HG03280 (cell line): Measurements from ENCODE around the gene FAM187B.
"Not testable (repeated sequence)": the region's sequence is repeated elsewhere in the genome, so short reads cannot be mapped to it uniquely, and the experiment has no call there.

Source experiments
- ATAC-seq: cut with Tn5 transposase; IDR thresholded peaks from one replicate; pipeline ENCODE4 v1.9.1; 2021; ENCODE audit warnings: mild to moderate bottlenecking, moderate library complexity; ENCODE audit not compliant: unreplicated experiment

Gene FAM187B

GRCh38 chr19:35236638-35237400 lies 8.3 kb upstream of the FAM187B start:
- no peak for ATAC-seq

GRCh38 chr19:35232912-35233311 lies 4.4 kb upstream of the FAM187B start:
- ATAC-seq, result no peak

DNA sequence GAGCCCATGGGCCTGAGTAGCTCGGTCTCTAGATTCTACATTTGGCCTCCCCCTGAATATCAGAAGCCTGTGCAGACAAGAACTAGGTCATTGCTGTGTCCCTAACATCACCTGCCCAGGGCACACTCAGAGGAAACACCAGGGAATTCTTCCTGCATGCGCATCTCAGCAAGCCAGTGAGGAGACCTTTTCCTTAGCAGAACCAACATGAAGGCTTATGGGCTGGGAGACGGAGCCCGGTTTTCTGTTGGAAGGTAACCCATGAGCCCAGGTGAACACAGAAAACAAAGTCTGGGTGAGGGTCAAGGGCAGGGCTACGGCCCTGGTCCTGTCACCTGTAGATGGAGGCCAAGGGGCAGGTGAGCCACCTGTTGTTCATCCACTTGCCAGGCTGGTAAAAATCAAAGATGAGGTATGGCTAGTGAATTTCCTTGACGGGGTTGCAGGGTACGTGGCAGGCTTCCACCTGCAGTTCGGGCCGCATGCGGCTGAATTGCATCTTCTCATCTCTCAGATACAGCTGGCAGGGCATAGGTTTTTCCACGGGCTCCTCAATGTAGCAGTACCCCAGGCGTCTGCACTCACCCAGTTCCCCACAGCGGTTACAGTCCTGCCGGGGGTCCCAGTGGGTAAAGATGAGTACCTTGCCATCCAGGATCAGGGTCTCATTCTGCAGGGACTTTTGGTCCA lies 3.6 kb upstream of the FAM187B start:
- no peak for ATAC-seq

- ATAC-seq, result no peak
These were observed 1.1 kb upstream of the FAM187B start for GRCh38 chr19:35229601-35230000.

- ATAC-seq, result no peak
These were observed 1.8 kb downstream of the FAM187B start for GRCh38 chr19:35226748-35227147.

GRCh38 chr19:35225951-35226350 lies 2.6 kb downstream of the FAM187B start:
- no peak for ATAC-seq

DNA sequence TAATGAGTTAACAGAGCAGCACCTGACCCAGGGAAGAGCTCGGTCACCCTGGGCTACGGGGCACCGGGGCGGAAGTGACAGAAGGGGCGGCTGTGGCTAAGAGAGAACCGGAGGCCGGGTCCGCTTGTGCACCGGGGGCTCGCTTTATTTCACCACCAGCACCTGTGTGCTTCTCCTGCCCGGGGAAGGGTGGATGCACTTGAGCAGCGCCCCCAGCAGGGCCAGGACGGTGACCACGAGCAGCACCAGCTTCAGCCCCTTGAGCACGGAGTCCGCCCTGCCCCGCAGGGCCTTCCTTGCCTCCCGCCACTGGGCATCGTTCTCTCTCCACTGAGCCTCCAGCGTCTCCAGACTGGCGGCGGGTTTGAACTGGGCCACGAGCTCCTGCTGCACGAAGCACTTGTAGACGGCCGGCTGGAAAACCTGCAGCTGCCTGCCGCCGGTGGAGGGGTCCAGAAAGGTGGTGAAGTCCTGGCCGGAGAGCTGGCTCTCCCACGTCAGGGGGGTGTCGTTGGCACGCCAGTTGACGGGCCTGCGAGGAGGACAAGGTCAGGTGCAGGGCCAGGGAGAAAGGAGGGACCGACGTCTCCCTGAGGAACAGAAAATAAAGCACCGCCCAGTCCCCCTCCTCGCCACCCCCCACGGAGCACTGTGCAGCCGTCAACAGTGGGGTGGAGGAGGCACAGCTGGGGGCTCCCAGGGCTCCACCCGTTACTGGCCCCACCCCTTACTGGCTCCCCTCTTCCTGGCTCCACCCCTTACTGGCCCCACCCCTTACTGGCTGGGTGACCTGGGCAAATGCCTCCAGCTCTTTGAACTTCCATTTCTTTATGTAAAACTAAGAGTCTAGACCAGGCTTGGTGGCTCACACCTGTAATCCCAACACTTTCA lies 3.6 kb downstream of the FAM187B start:
- ATAC-seq, result no peak

- ATAC-seq, result no peak
These were observed 4.6 kb downstream of the FAM187B start for GRCh38 chr19:35223862-35224505.

DNA sequence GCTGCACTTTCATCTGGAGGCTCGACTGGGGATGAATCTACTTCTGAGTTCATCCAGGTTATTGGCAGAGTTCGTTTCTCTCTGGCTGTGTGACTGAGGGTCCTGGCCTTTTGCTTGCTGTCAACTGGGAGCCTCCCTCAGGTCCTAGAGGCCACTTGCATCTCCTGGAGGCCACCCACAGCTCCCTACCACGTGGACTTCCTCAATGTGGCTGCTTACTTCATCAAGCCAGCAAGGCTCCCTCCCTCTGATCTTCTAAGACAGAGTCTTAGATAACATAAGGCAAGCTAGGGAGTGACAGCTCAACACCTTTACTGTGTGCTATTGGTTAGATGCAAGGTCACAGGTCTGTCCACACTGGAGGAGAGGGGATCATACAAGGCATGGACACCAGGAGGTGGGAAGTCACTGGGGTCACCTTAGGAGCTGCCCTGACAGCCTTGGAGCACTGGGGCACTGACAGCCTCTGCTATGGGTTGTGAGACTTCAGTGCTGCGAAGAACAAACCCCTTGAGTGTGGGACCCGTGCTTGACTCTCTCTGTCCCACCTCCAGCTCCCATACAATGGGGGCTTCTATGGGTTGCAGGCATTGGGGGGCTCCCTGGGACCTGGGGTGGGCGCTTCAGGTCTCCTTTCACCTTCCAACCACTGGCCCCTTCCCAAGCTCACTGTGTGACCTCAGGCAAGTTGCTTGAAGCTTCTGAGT lies 5.3 kb downstream of the FAM187B start:
- ATAC-seq, result no peak

DNA sequence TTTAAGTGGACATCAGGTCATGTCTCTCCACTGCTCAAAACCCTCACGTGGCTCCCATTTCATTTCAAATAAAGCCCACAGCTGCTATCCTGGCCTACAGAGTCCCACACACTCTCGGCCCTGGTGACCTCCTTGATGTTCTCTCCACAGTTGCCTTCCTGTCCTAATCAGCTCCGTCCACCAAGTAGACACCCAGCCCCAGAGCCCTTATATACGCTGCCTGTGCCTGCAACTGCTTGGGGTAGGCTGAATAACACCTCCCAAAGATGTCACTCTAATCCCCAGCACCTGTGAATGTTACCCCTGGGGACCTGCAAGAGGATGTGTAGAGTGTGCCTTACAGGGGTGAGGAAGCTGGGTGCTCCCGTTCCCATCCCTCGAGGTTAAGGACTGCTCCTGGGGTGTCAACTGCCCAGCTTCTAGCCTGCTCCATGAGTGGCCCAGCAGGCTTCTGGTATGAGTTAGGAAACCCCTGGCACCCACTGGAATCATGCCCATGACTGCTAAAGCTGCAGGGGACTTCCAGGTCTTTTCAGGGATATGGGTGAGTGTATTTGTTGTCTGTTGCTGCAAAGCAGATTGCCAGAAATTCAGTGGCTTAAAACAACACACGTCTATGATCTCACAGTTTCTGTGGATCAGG lies 6.0 kb downstream of the FAM187B start:
- ATAC-seq, result no peak

DNA sequence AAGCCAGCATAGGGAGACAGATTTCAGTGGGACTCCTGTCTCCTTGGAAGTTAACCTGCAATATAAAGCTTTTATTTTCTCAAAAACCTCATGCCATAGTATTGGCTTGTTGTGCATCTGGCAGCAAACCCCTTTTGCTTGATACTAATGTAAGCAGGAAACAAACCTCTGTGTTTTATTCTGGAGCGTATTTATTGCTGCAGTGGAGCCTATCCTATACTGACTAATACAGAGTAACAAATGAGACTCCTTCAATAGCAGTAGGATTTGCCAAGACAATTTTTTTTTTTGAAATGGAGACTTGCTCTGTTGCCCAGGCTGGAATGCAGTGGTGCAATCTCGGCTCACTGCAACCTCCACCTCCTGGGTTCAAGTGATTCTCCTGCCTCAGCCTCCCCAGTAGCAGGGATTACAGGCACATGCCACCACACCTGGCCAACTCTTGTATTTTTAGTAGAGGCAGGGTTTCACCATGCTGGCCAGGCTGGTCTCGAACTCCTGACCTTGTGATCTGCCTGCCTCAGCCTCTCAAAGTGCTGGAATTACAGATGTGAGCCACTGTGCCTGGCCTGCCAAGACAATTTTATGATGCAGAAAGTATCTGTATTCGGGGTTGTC lies 7.5 kb downstream of the FAM187B start:
- ATAC-seq, result not testable (repeated sequence)

- no peak for ATAC-seq
These were observed 8.1 kb downstream of the FAM187B start for GRCh38 chr19:35220315-35220921.

- no peak for ATAC-seq
These were observed 9.5 kb downstream of the FAM187B start for GRCh38 chr19:35219008-35219407.

DNA sequence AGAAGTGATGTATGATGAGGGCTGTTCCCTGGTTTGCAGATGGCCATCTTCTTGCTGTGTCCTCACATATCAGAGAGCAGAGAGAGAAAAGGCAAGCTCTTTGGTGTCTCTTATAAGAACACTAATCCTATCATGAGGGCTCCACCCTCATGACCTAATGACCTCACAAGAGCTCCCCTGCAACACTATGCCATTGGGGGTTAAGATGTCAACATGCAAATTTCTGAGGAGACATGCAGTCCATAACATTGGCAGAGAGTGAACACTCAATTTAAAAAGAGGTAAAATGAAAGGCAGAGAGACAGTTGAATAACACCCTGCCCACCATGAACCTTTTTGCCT lies 10.9 kb downstream of the FAM187B start:
- no peak for ATAC-seq

DNA sequence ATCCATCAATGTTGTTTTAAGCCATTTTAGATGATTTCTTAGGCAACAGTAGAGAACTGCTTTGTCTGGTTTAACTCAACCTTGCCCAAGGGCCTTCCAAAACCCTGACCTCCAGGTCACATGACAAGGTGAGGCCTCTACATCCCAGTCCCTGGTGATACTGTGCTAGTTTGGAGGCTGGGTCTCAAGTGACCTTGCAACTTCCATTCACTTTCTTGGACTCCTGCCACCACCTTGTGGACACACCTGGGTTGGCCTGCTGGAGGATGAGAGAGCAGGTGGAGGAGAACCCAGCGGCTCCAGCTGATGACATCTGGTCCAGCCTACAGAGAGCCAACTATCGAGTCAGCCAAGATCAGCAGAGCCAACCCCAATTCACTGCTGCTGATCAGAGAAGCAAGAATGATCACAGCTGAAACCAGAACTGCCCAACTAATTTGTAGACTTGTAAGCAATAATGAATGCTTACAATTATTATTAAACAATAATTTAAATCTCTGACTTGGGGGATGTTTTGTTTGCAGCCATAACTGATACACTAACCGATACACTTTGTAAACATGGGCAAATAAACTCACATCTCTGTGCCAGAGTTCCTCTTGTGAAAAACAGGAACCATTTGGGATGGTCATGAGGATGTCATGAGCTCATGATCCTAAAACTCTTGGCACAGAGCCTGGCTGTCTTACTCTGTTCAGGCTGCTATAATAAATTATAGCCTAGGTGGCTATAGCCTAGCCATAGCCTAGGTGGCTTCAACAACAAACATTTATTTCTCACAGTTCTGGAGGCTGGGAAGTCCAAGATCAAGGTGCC lies 11.5 kb downstream of the FAM187B start:
- ATAC-seq, result no peak

DNA sequence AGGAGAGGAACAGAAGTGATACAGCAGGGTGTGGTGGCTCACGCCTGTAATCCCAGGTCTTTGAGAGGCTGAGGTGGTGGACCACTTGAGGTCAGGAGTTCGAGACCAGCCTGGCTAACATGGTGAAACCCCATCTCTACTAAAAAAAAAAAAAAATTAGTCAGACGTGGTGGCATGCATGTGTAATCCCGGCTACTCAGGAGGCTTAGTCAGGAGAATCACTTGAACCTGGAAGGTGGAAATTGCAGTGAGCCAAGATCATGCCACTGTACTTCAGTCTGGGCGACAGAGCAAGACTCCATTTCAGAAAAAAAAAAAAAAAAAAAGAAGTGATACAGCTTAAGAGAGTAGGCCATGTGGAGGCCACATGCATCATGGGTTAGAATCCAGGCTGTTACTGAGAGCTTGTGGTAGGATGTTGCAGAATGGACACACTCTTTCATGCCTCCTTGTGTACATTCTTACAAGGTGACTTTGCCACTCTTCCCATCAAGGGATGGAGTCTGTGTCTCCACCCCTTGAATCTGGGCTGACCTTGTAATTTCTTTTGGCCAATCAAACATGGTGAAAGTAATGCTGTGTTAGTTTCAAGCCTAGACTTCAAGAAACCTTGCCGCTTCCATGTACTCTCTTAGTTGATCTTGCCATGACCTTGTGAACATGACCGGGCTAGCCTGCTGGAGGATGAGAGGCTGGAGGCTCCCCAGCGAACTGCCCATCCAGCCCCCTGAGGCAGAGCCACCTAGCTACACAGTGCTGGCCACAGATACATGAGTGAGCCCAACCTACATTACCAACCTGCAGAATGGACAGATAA lies 12.3 kb downstream of the FAM187B start:
- no peak for ATAC-seq

DNA sequence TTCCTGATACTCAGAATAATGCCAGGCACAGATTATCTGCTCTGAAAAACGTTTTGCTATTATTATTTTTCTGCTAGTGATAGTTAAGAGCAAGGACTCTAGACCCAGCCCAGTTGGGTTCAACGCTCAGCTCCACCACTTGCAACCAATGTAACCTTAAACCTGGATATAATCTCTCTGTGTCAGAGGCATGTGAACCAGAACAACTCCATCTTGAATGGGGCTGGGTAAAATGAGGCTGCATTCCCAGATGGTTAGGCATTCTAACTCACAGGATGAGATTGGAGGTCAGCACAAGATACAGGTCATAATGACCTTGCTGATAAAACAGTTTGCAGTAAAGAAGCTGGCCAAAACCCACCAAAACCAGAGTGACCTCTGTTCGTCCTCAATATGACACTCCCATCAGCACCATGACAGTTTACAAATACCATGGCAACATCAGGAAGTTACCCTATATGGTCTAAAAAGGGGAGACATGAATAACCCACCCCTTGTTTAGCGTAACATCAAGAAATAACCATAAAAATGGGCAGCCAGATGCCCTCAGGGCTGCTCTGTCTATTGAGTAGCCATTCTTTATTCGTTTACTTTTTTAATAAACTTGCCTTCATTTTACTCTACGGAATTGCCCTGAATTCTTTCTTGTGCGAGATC lies 13.6 kb downstream of the FAM187B start:
- no peak for ATAC-seq
